GM12878 (cell line): ENCODE results near the gene MAPKAP1. TPM values are rescaled to one million over a fixed set of nuclear protein-coding genes. Genes with fewer than 3 reads are reported as not detected.

Experiments
- BACH1 ChIP-seq: fragments of 450-650 bp; IDR thresholded peaks from 2 replicates; pipeline ENCODE4 v1.6.1; 2017; ENCODE audit warnings: mild to moderate bottlenecking, borderline replicate concordance
- BMI1 ChIP-seq: fragments of 450-650 bp; IDR thresholded peaks from 2 replicates; pipeline ENCODE4 v1.6.1; 2016; ENCODE audit warnings: mild to moderate bottlenecking, moderate library complexity, borderline replicate concordance
- EP300 ChIP-seq, 2 experiments: fragments of 150-350 bp in 1 of 2; IDR thresholded peaks; 2 replicates each; pipeline ENCODE4 v1.6.1; 2011 to 2012; ENCODE audit warnings: low read depth in 2 of 2, low read length in 2 of 2, borderline replicate concordance in 1 of 2, improper control_type of control experiment in 1 of 2, inconsistent platforms in 1 of 2; ENCODE audit not compliant: control insufficient read depth in 1 of 2
- EZH2 ChIP-seq: IDR thresholded peaks from 2 replicates; pipeline ENCODE4 v1.6.1; 2012; ENCODE audit warnings: low read depth, mild to moderate bottlenecking, control low read depth, inconsistent platforms, low read length, borderline replicate concordance; ENCODE audit not compliant: control insufficient read depth
- FOXM1 ChIP-seq: IDR thresholded peaks from 2 replicates; pipeline ENCODE4 v1.6.1; 2012; ENCODE audit warnings: low read depth, mild to moderate bottlenecking, inconsistent platforms, low read length, moderate library complexity
- GABPA ChIP-seq: IDR thresholded peaks from 2 replicates; pipeline ENCODE4 v1.6.1; 2014; ENCODE audit warnings: antibody characterized with exemption, low read depth, mild to moderate bottlenecking, inconsistent platforms
- HDAC2 ChIP-seq: fragments of 200-600 bp; sonication (generic); IDR thresholded peaks from 2 replicates; pipeline ENCODE4 v1.6.1; 2017
- HDAC6 ChIP-seq: fragments of 200-600 bp; sonication (generic); IDR thresholded peaks from one replicate; pipeline ENCODE4 v1.8.0; 2017; ENCODE audit warnings: antibody characterized with exemption; ENCODE audit not compliant: unreplicated experiment
- JUNB ChIP-seq: IDR thresholded peaks from 2 replicates; pipeline ENCODE4 v1.6.1; 2016; ENCODE audit warnings: antibody characterized with exemption, mild to moderate bottlenecking
- MTA3 ChIP-seq: IDR thresholded peaks from 2 replicates; pipeline ENCODE4 v1.6.1; 2012; ENCODE audit warnings: low read length, inconsistent platforms, borderline replicate concordance
- MXI1 ChIP-seq: fragments of 150-350 bp; IDR thresholded peaks from 2 replicates; pipeline ENCODE4 v1.6.1; 2011; ENCODE audit warnings: low read depth, mild to moderate bottlenecking, inconsistent platforms, low read length, improper control_type of control experiment
- MYB ChIP-seq: fragments of 150-350 bp; IDR thresholded peaks from 2 replicates; pipeline ENCODE4 v1.6.1; 2014; ENCODE audit warnings: mild to moderate bottlenecking, low read depth, low read length, borderline replicate concordance
- NFYB ChIP-seq: IDR thresholded peaks from 2 replicates; pipeline ENCODE4 v1.6.1; 2011; ENCODE audit warnings: low read depth, mild to moderate bottlenecking, low read length, improper control_type of control experiment, moderate library complexity; ENCODE audit not compliant: insufficient read depth
- NKRF ChIP-seq: fragments of 450-650 bp; conservative IDR thresholded peaks from 2 replicates; pipeline ENCODE4 v1.6.1; 2017; ENCODE audit warnings: mild to moderate bottlenecking, moderate library complexity
- NR2F1 ChIP-seq: fragments of 450-650 bp; conservative IDR thresholded peaks from 2 replicates; pipeline ENCODE4 v1.6.1; 2017; ENCODE audit warnings: mild to moderate bottlenecking
- NRF1 ChIP-seq: conservative IDR thresholded peaks from 2 replicates; pipeline ENCODE4 v1.6.1; 2011; ENCODE audit warnings: mild to moderate bottlenecking, low read depth, low read length, improper control_type of control experiment
- PBX3 ChIP-seq: IDR thresholded peaks from 2 replicates; pipeline ENCODE4 v1.6.1; 2011; ENCODE audit warnings: mild to moderate bottlenecking, low read depth, low read length, moderate library complexity; ENCODE audit not compliant: insufficient replicate concordance
- RAD21 ChIP-seq: IDR thresholded peaks from 2 replicates; pipeline ENCODE4 v1.6.1; 2011; ENCODE audit warnings: mild to moderate bottlenecking, low read depth, low read length, moderate library complexity; ENCODE audit not compliant: insufficient read depth
- SIX5 ChIP-seq: IDR thresholded peaks from 2 replicates; pipeline ENCODE4 v1.6.1; 2011; ENCODE audit warnings: mild to moderate bottlenecking, low read depth, low read length, moderate library complexity; ENCODE audit not compliant: severe bottlenecking
- SKIL ChIP-seq: fragments of 450-650 bp; IDR thresholded peaks from 2 replicates; pipeline ENCODE4 v1.6.1; 2017; ENCODE audit warnings: mild to moderate bottlenecking, low read depth, inconsistent platforms; ENCODE audit not compliant: poor library complexity, severe bottlenecking
- SMARCA5 ChIP-seq: fragments of 450-650 bp; IDR thresholded peaks from 2 replicates; pipeline ENCODE4 v1.6.1; 2017; ENCODE audit warnings: mild to moderate bottlenecking
- SREBF1 ChIP-seq: IDR thresholded peaks from 2 replicates; pipeline ENCODE4 v1.6.1; 2012; ENCODE audit warnings: mild to moderate bottlenecking, low read length
- SRF ChIP-seq, 2 experiments: IDR thresholded peaks; 2 replicates each; pipeline ENCODE4 v1.6.1; 2011; ENCODE audit warnings: low read depth in 2 of 2, low read length in 2 of 2, mild to moderate bottlenecking in 1 of 2, moderate library complexity in 1 of 2
- TCF12 ChIP-seq: IDR thresholded peaks from 2 replicates; pipeline ENCODE4 v1.6.1; 2011; ENCODE audit warnings: low read depth, mild to moderate bottlenecking, low read length
- ZNF207 ChIP-seq: fragments of 450-650 bp; IDR thresholded peaks from 2 replicates; pipeline ENCODE4 v1.6.1; 2014; ENCODE audit warnings: antibody characterized with exemption, mild to moderate bottlenecking, borderline replicate concordance
- ZNF274 ChIP-seq: IDR thresholded peaks from one replicate; pipeline ENCODE4 v1.8.0; 2011; ENCODE audit not compliant: insufficient read length, insufficient read depth
- polyA plus RNA-seq, 11 experiments: library from polyadenylated mRNA; depleted of rRNA in 4 of 11; unstranded in 6 of 11; stranded (reverse) in 5 of 11; fragments of >200 nt; fragmentation: Nextera tagmentation in 4 of 11; fragmentation: Illumina TruSeq in 1 of 11; extraction: Ambion mirVana in 4 of 11; extraction: Trizol in 1 of 11; gene quantifications; 1 replicate in 1 of 11; 2 replicates in 10 of 11; pipeline versions ENCODE4 v1.2.1 to v1.2.3, GENCODE V29; 2011 to 2016; ENCODE audit warnings: inconsistent platforms in 2 of 11, missing spikeins in 2 of 11, low read depth in 1 of 11
- total RNA-seq, 4 experiments: library from RNA; depleted of rRNA in 3 of 4; stranded (reverse); fragments of >200 nt in 3 of 4; fragmentation: Illumina TruSeq in 1 of 4; extraction: Trizol in 1 of 4; gene quantifications; 2 replicates each; pipeline versions ENCODE4 v1.2.1 to v1.2.3, GENCODE V29; 2013 to 2021

Gene MAPKAP1
- total and polyA plus RNA-seq, 10 of the 15 experiments (the other 5 are each of a cell fraction or from before 2014, with no cell fraction given), result 5.1 to 188 (median 105) TPM

- no peak; the same call in 1 of the 2 replicates for TF ChIP-seq NKRF
- no peak for TF ChIP-seq HDAC6
- no peak for TF ChIP-seq NRF1
- peak; percentile 85; the same call in 1 of the 2 replicates for TF ChIP-seq SMARCA5
- TF ChIP-seq NR2F1, result peak; percentile 27; the same call in 1 of the 2 replicates
- no peak for TF ChIP-seq MXI1
- no peak for TF ChIP-seq GABPA
- TF ChIP-seq FOXM1, result no peak
- TF ChIP-seq EP300 (IDR thresholded peaks at IDR 0.05; ENCODE audit: borderline replicate concordance in 1 of 2, control insufficient read depth in 1 of 2, low read depth in 2 of 2, low read length in 2 of 2), result no peak
- TF ChIP-seq SRF (IDR thresholded peaks at IDR 0.05; ENCODE audit: low read depth in 2 of 2, low read length in 2 of 2), result no peak
- no peak for TF ChIP-seq MTA3
- TF ChIP-seq SREBF1, result no peak
- TF ChIP-seq EZH2, result no peak
- no peak for TF ChIP-seq HDAC2
- TF ChIP-seq BACH1, result no peak
- no peak for TF ChIP-seq BMI1
- no peak for TF ChIP-seq SKIL
- no peak for TF ChIP-seq TCF12
- no peak for TF ChIP-seq JUNB
- no peak for TF ChIP-seq ZNF274
- peak; percentile 87 for TF ChIP-seq RAD21
- TF ChIP-seq NFYB, result no peak
- no peak for TF ChIP-seq MYB
- 0 out of 2 replicates have a peak, but pooled peaks have one; percentile 19 for TF ChIP-seq ZNF207
- TF ChIP-seq SIX5, result no peak
- no peak for TF ChIP-seq PBX3
These were observed 298.8 kb downstream of the MAPKAP1 start (continued) for GRCh38 chr9:125407974-125408900.
